IPS-18c (cell line): Measurements from ENCODE around the gene LCMT2.

Experiments used
- H3K4me3 ChIP-seq: 2 replicates; pipeline ENCODE4 v1.7.0; 2013; ENCODE audit warnings: low read depth, mild to moderate bottlenecking, low read length, moderate library complexity; ENCODE audit not compliant: insufficient read depth
- H3K9me3 ChIP-seq: one replicate; pipeline ENCODE4 v1.6.1; 2013; ENCODE audit warnings: mild to moderate bottlenecking, low read length, moderate library complexity; ENCODE audit not compliant: control insufficient read depth, insufficient read depth

The LCMT2 gene

GRCh38 chr15:43281926-43282602 is 48.3 kb downstream of the LCMT2 start:
- H3K4me3 ChIP-seq: no peak overlapping the region

GRCh38 chr15:43280996-43281395 is 49.4 kb downstream of the LCMT2 start:
- Histone ChIP-seq H3K4me3 (no peak overlapping the region), H3K9me3 (no peaks in the 10 kb centered on the region)

More at GRCh38 chr15:43281926-43282602, 48.3 kb downstream of the LCMT2 start:
- H3K9me3 ChIP-seq: no peaks in the 10 kb centered on the region

- no peaks in the 10 kb centered on the region for H3K9me3 ChIP-seq
- H3K4me3 ChIP-seq: no peak overlapping the region
These were observed 50.9 kb downstream of the LCMT2 start for GRCh38 chr15:43279496-43279895.

GRCh38 chr15:43278869-43279268 is 51.5 kb downstream of the LCMT2 start:
- no peaks in the 10 kb centered on the region for H3K9me3 ChIP-seq
- no peak overlapping the region for H3K4me3 ChIP-seq

GRCh38 chr15:43277901-43278300 is 52.5 kb downstream of the LCMT2 start:
- no peak overlapping the region for H3K4me3 ChIP-seq

GRCh38 chr15:43277231-43277823 is 53.0 kb downstream of the LCMT2 start:
- no peak overlapping the region for H3K4me3 ChIP-seq
- no peaks in the 10 kb centered on the region for H3K9me3 ChIP-seq

More at GRCh38 chr15:43277901-43278300, 52.5 kb downstream of the LCMT2 start:
- no peaks in the 10 kb centered on the region for H3K9me3 ChIP-seq

- H3K4me3 ChIP-seq: no peak overlapping the region
- no peaks in the 10 kb centered on the region for H3K9me3 ChIP-seq
These were observed 53.7 kb downstream of the LCMT2 start for GRCh38 chr15:43276563-43277200.

- H3K4me3 ChIP-seq: no peak overlapping the region
- H3K9me3 ChIP-seq: no peaks in the 10 kb centered on the region
These were observed 54.4 kb downstream of the LCMT2 start for GRCh38 chr15:43275740-43276562.

GRCh38 chr15:43274136-43274535 is 56.2 kb downstream of the LCMT2 start:
- no peaks in the 10 kb centered on the region for H3K9me3 ChIP-seq
- H3K4me3 ChIP-seq: no peak overlapping the region
